Mammary epithelial cell (primary cell): ENCODE data around the gene SCAPER.

Source experiments
- CTCF ChIP-seq, 2 donors: IDR thresholded peaks in 1 of 2; conservative IDR thresholded peaks in 1 of 2; 2 replicates each; pipeline ENCODE4 v1.5.1; 2011 to 2012; ENCODE audit warnings: inconsistent platforms in 2 of 2, low read length in 2 of 2, mild to moderate bottlenecking in 2 of 2, control low read depth in 1 of 2, low read depth in 1 of 2; ENCODE audit not compliant: insufficient read depth in 1 of 2; ENCODE audit errors: extremely low read depth in 1 of 2
- EZH2 ChIP-seq: IDR thresholded peaks from 2 replicates; pipeline ENCODE4 v1.6.1; 2012; ENCODE audit warnings: low read length, inconsistent platforms, borderline replicate concordance

- no peak for TF ChIP-seq CTCF (conservative IDR thresholded peaks at IDR 0.05 in 1 of 2, IDR thresholded peaks at IDR 0.05 in 1 of 2; ENCODE audit: extremely low read depth in 1 of 2, insufficient read depth in 1 of 2, low read depth in 1 of 2, low read length in 2 of 2)
- TF ChIP-seq EZH2 = no peak
Observed at GRCh38 chr15:76714950-76715349, 190.2 kb downstream of the SCAPER start.
